IMR-90 (cell line): ENCODE results near the gene TANGO2. TPM values are rescaled to one million over a fixed set of nuclear protein-coding genes. Genes with fewer than 3 reads are reported as not detected.
A peak's percentile ranks its signal among the peaks of the same experiment; 100 is the strongest.

Experiments used
- ATAC-seq: fragments of 200-7000 bp; cut with Tn5 transposase; 2 replicates; pipeline ENCODE4 v1.9.1; 2020; ENCODE audit warnings: low read depth, mild to moderate bottlenecking, moderate library complexity
- BruUV-seq: library from RNA; stranded (reverse); fragments of 400-500 nt; replicated peaks from 2 replicates; lab custom pipeline; 2021; lab: Mats Ljungman, UMichigan
- CTCF ChIA-PET: fragments of 300-600 bp; formaldehyde crosslinking; extraction: SDS; loops from one replicate; lab custom pipeline; 2021; ENCODE audit warnings: antibody characterized with exemption; lab: Yijun Ruan, JAX
- POLR2A ChIA-PET: fragments of 300-600 bp; sonication (Branson Sonifier 250); formaldehyde crosslinking; loops from one replicate; lab custom pipeline; 2022; ENCODE audit warnings: antibody characterized with exemption; ENCODE audit not compliant: unreplicated experiment; lab: Charles Lee
- DNase-seq: peaks from one replicate; pipeline ENCODE4 v3.0.0; 2013
- H2AFZ ChIP-seq: replicated peaks from 2 replicates; pipeline ENCODE3; 2013; ENCODE audit warnings: low read length, mild to moderate bottlenecking; ENCODE audit not compliant: poor library complexity
- H2AK5ac ChIP-seq: 2 replicates; pipeline ENCODE4 v1.6.1; 2013; ENCODE audit warnings: low read depth, low read length, inconsistent platforms
- H2AK9ac ChIP-seq: replicated peaks from 2 replicates; pipeline ENCODE3; 2013; ENCODE audit warnings: mild to moderate bottlenecking, low read depth, low read length, moderate library complexity; ENCODE audit not compliant: poor library complexity
- H2BK120ac ChIP-seq: 2 replicates; pipeline ENCODE4 v1.6.1; 2013; ENCODE audit warnings: low read depth, low read length, inconsistent platforms
- H2BK15ac ChIP-seq: 3 replicates; pipeline ENCODE4 v1.6.1; 2013; ENCODE audit warnings: low read depth, low read length, inconsistent platforms
- H2BK20ac ChIP-seq: 2 replicates; pipeline ENCODE4 v1.6.1; 2013; ENCODE audit warnings: low read depth, mild to moderate bottlenecking, inconsistent platforms, low read length, moderate library complexity
- H2BK5ac ChIP-seq: 2 replicates; pipeline ENCODE4 v1.6.1; 2013; ENCODE audit warnings: mild to moderate bottlenecking, low read depth, low read length, inconsistent platforms; ENCODE audit not compliant: poor library complexity, severe bottlenecking
- H3K14ac ChIP-seq: replicated peaks from 2 replicates; pipeline ENCODE4 v1.6.1; 2013; ENCODE audit warnings: low read depth, low read length, inconsistent platforms
- H3K18ac ChIP-seq: 2 replicates; pipeline ENCODE4 v1.6.1; 2013; ENCODE audit warnings: low read depth, low read length, control low read depth
- H3K23ac ChIP-seq: 2 replicates; pipeline ENCODE4 v1.6.1; 2013; ENCODE audit warnings: low read depth, low read length, inconsistent platforms
- H3K27ac ChIP-seq: 2 replicates; pipeline ENCODE4 v1.5.1; 2013; ENCODE audit warnings: mild to moderate bottlenecking, control low read depth, low read length; ENCODE audit not compliant: insufficient read depth
- H3K27me3 ChIP-seq: 2 replicates; pipeline ENCODE4 v1.6.1; 2013; ENCODE audit warnings: low read length; ENCODE audit not compliant: control insufficient read depth, insufficient read depth
- H3K36me3 ChIP-seq: 2 replicates; pipeline ENCODE4 v1.6.1; 2013; ENCODE audit warnings: low read length, mixed read lengths; ENCODE audit not compliant: control insufficient read depth, insufficient read depth
- H3K4ac ChIP-seq: 2 replicates; pipeline ENCODE4 v1.6.1; 2013; ENCODE audit warnings: low read depth, low read length, inconsistent platforms
- H3K4me1 ChIP-seq: 2 replicates; pipeline ENCODE4 v1.6.1; 2013; ENCODE audit warnings: low read length, mixed read lengths; ENCODE audit not compliant: control insufficient read depth, insufficient read depth
- H3K4me2 ChIP-seq: 2 replicates; pipeline ENCODE4 v1.6.1; 2013; ENCODE audit warnings: low read depth, mild to moderate bottlenecking, control low read depth, low read length, moderate library complexity
- H3K4me3 ChIP-seq: 2 replicates; pipeline ENCODE4 v1.5.1; 2013; ENCODE audit warnings: low read depth, mild to moderate bottlenecking, control low read depth, low read length, moderate library complexity; ENCODE audit not compliant: insufficient read depth
- H3K56ac ChIP-seq: 2 replicates; pipeline ENCODE4 v1.6.1; 2013; ENCODE audit warnings: low read length, inconsistent platforms; ENCODE audit not compliant: insufficient read depth; ENCODE audit errors: extremely low read depth
- H3K79me1 ChIP-seq, 2 experiments: 2 replicates each; pipeline ENCODE4 v1.6.1; 2013; ENCODE audit warnings: low read length in 2 of 2, inconsistent platforms in 1 of 2, low read depth in 1 of 2
- H3K9ac ChIP-seq: 2 replicates; pipeline ENCODE4 v1.6.1; 2013; ENCODE audit warnings: low read depth, low read length, control low read depth
- H3K9me1 ChIP-seq: 2 replicates; pipeline ENCODE4 v1.6.1; 2013; ENCODE audit warnings: low read length, inconsistent platforms; ENCODE audit not compliant: insufficient read depth
- H3K9me3 ChIP-seq: 2 replicates; pipeline ENCODE4 v1.6.1; 2013; ENCODE audit warnings: low read length; ENCODE audit not compliant: control insufficient read depth, insufficient read depth
- H4K20me1 ChIP-seq: 2 replicates; pipeline ENCODE4 v1.6.1; 2013; ENCODE audit warnings: low read length, inconsistent platforms; ENCODE audit not compliant: insufficient read depth
- H4K5ac ChIP-seq: 2 replicates; pipeline ENCODE4 v1.6.1; 2013; ENCODE audit warnings: mild to moderate bottlenecking, low read depth, low read length, control low read depth
- H4K8ac ChIP-seq, 2 experiments: 2 replicates each; pipeline ENCODE4 v1.6.1; 2013; ENCODE audit warnings: low read depth in 2 of 2, low read length in 2 of 2, control low read depth in 1 of 2, inconsistent platforms in 1 of 2
- H4K91ac ChIP-seq: 2 replicates; pipeline ENCODE4 v1.6.1; 2013; ENCODE audit warnings: low read depth, low read length, inconsistent platforms; ENCODE audit not compliant: insufficient read depth
- FOS ChIP-seq: fragments of 150-350 bp; IDR thresholded peaks from 2 replicates; pipeline ENCODE4 v1.6.1; 2016; ENCODE audit warnings: low read depth, low read length
- MAFK ChIP-seq: IDR thresholded peaks from 2 replicates; pipeline ENCODE4 v1.6.1; 2012; ENCODE audit warnings: low read depth, low read length, improper control_type of control experiment
- MAZ ChIP-seq: IDR thresholded peaks from 2 replicates; pipeline ENCODE4 v1.6.1; 2012; ENCODE audit warnings: low read depth, mild to moderate bottlenecking, low read length, improper control_type of control experiment, moderate library complexity, borderline replicate concordance
- POLR2A ChIP-seq: IDR thresholded peaks from 2 replicates; pipeline ENCODE4 v1.6.1; 2012; ENCODE audit warnings: mild to moderate bottlenecking, low read depth, low read length
- RAD21 ChIP-seq: IDR thresholded peaks from 2 replicates; pipeline ENCODE4 v1.6.1; 2012; ENCODE audit warnings: low read length, improper control_type of control experiment
- RCOR1 ChIP-seq: IDR thresholded peaks from 2 replicates; pipeline ENCODE4 v1.6.1; 2012; ENCODE audit warnings: mild to moderate bottlenecking, low read length, improper control_type of control experiment; ENCODE audit not compliant: insufficient replicate concordance
- RFX5 ChIP-seq: IDR thresholded peaks from 2 replicates; pipeline ENCODE4 v1.8.0; 2012; ENCODE audit warnings: low read depth, mild to moderate bottlenecking, low read length, moderate library complexity
- SMC3 ChIP-seq: fragments of 150-350 bp; IDR thresholded peaks from 2 replicates; pipeline ENCODE4 v1.6.1; 2016; ENCODE audit warnings: low read depth, mild to moderate bottlenecking, antibody characterized with exemption, low read length, moderate library complexity
- WGBS, 2 experiments: methylation state at CpG; one replicate each; pipeline versions ENCODE4 v1.1.5 to v1.1.7; 2013; ENCODE audit warnings: missing lambda C conversion rate in 2 of 2; ENCODE audit not compliant: insufficient read length in 1 of 2; ENCODE audit errors: extremely low coverage in 2 of 2; 5-methylcytosine and 5-hydroxymethylcytosine counted together
- dilution Hi-C: fragments of 300-500 bp; cut with HindIII; formaldehyde crosslinking; loops from one replicate; pipeline ENCODE4 v1.14.3; 2018; ENCODE audit warnings: low sequenced_read_pairs; ENCODE audit not compliant: unreplicated experiment
- in situ Hi-C: fragments of 300-500 bp; cut with MboI; formaldehyde crosslinking; loops from 3 replicates; pipeline ENCODE4 v1.14.3; 2019; ENCODE audit warnings: low sequenced_read_pairs, inconsistent platforms, mixed read lengths
- intact Hi-C: fragments of 100-400 bp; cut with micrococcal nuclease; formaldehyde crosslinking; loops from 2 replicates; pipeline ENCODE4 v1.10.0; 2022
- polyA plus RNA-seq, 3 experiments: library from polyadenylated mRNA; depleted of rRNA; stranded (reverse); fragments of >200 nt; gene quantifications; 2 replicates each; pipeline ENCODE4 v1.2.3, GENCODE V29; 2012; ENCODE audit warnings: low replicate concordance in 1 of 3
- total RNA-seq: library from RNA; depleted of rRNA; stranded (reverse); fragments of >200 nt; gene quantifications from 2 replicates; pipeline ENCODE4 v1.2.3, GENCODE V29; 2012
- TF ChIP-seq, protein P1 (sequence below): conservative IDR thresholded peaks from 2 replicates; pipeline ENCODE4 v1.5.1; 2012; ENCODE audit warnings: mild to moderate bottlenecking, low read depth, low read length, improper control_type of control experiment
- TF ChIP-seq, protein P2 (sequence below): fragments of 150-350 bp; IDR thresholded peaks from 2 replicates; pipeline ENCODE4 v1.6.1; 2017; ENCODE audit warnings: mild to moderate bottlenecking, antibody characterized with exemption, low read length, low read depth

TANGO2 gene
- total and polyA plus RNA-seq, 2 of the 4 experiments (the other 2 are of a cell fraction) = 45.1 to 75.1 TPM

DNA sequence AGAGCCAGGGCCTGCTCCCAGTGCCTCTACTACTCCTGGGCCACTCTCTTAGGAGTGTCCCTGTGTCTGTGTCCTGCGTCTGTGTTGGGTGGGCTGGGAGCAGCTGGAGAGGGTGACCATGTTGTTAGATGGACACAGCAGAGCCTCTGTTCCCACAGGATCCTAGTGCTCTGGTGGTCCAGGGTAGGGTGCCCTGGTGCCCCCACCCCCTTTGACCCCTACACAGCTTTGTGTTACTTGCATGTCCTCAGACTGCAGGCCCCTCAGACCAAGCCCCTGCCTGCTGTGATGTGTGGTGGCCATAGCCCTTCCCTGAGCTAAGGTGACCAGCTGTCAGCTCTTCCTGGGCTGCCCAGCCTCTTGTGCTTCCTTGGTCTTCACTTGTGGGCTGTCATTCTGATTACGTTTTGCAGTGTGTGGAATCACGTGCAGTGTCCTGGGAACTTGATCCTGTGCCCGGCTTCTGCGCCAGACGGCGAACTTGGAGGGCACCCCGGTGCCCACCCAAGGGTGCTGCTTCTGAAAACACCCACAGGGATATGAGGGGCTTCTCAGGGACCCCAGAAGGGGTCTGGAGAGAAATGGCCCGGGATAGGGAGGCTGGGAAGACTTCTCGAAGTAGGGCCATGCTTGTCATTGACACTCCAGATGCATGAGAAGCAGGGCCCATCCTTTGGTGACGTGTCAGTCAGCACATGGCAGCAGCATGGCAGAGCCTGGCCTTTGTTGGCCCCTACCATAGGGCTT lies 1.5 kb downstream of the TANGO2 start:
- H3K18ac ChIP-seq = no peak overlapping the region
- no peak overlapping the region for H2AFZ ChIP-seq
- dilution Hi-C loops (no loop called here), in situ Hi-C loops (no loop called here), intact Hi-C loops (no loop called here)
- no peak overlapping the region for H2BK120ac ChIP-seq
- H3K23ac ChIP-seq = peak overlapping the region; percentile 97
- H3K4me1 ChIP-seq = peaks cover 14% of the 10 kb centered on the region
- H4K8ac ChIP-seq = no peak overlapping the region; a peak in 1 of 4 replicates
- H4K91ac ChIP-seq = no peak overlapping the region
- POLR2A ChIA-PET = interaction anchor here (0.6 kb wide), 1 partner anchor 104 kb away, joined by 4 read pairs; no protein-coding TSS in a partner anchor
- peak overlapping the region; percentile 87 for H3K4me2 ChIP-seq
- TF ChIP-seq RAD21 (no peak), MAZ (no peak), FOS (no peak), RFX5 (no peak), MAFK (no peak), RCOR1 (no peak), POLR2A (no peak), SMC3 (no peak)
- TF ChIP-seq, protein P1, sequence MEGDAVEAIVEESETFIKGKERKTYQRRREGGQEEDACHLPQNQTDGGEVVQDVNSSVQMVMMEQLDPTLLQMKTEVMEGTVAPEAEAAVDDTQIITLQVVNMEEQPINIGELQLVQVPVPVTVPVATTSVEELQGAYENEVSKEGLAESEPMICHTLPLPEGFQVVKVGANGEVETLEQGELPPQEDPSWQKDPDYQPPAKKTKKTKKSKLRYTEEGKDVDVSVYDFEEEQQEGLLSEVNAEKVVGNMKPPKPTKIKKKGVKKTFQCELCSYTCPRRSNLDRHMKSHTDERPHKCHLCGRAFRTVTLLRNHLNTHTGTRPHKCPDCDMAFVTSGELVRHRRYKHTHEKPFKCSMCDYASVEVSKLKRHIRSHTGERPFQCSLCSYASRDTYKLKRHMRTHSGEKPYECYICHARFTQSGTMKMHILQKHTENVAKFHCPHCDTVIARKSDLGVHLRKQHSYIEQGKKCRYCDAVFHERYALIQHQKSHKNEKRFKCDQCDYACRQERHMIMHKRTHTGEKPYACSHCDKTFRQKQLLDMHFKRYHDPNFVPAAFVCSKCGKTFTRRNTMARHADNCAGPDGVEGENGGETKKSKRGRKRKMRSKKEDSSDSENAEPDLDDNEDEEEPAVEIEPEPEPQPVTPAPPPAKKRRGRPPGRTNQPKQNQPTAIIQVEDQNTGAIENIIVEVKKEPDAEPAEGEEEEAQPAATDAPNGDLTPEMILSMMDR = no peak
- TF ChIP-seq, protein P2, sequence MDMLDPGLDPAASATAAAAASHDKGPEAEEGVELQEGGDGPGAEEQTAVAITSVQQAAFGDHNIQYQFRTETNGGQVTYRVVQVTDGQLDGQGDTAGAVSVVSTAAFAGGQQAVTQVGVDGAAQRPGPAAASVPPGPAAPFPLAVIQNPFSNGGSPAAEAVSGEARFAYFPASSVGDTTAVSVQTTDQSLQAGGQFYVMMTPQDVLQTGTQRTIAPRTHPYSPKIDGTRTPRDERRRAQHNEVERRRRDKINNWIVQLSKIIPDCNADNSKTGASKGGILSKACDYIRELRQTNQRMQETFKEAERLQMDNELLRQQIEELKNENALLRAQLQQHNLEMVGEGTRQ = no peak
- no peak overlapping the region for H3K56ac ChIP-seq
- no peaks in the 10 kb centered on the region for H3K9me3 ChIP-seq
- H3K36me3 ChIP-seq = peaks cover 6% of the 10 kb centered on the region; the same call in 1 of the 2 replicates
- CTCF ChIA-PET = interaction anchor here (0.5 to 1.0 kb wide), 4 partner anchors 9 to 776 kb away, joined by 3 read pairs; no protein-coding TSS in a partner anchor
- no peak overlapping the region for H4K5ac ChIP-seq
- no peak overlapping the region for H3K27ac ChIP-seq
- no peak overlapping the region for H2BK20ac ChIP-seq
- ATAC-seq (no peak), DNase-seq (no peak)
- no peak overlapping the region for H2BK5ac ChIP-seq
- H3K9me1 ChIP-seq = peaks cover 40% of the 10 kb centered on the region
- 0 out of 2 replicates have a peak overlapping the region, but pooled peaks have one; percentile 2 for H3K4ac ChIP-seq
- H2AK9ac ChIP-seq = peak overlapping the region; percentile 97
- H3K79me1 ChIP-seq = peaks cover 17 to 67% of the 10 kb centered on the region in 2 experiments
- WGBS, 2 experiments = 93% methylated on average over 8 of the region's 11 CpGs; no CpG with 5 or more reads in 1 of the 2 experiments
- H4K20me1 ChIP-seq = peaks cover 53% of the 10 kb centered on the region
- no TSS peak for BruUV-seq
- no peak overlapping the region for H2BK15ac ChIP-seq
- H3K9ac ChIP-seq = peak overlapping the region; percentile 86
- peak overlapping the region; percentile 94 for H2AK5ac ChIP-seq
- H3K14ac ChIP-seq = peak overlapping the region; percentile 92
- peak overlapping the region; percentile 64; the same call in 1 of the 2 replicates for H3K4me3 ChIP-seq
- H3K27me3 ChIP-seq = peaks cover 11% of the 10 kb centered on the region; the same call in 1 of the 2 replicates
